Stimulated activated CD4-positive, alpha-beta T cell treated with anti-CD3 and anti-CD28 coated beads, Interleukin-15, amount 100 ng/mL, for 1 hour (primary cell): ENCODE measurements around the gene FUT7.

Experiments
- DNase-seq, 2 donors: peaks; one replicate each; pipeline ENCODE4 v3.0.0-alpha.2; 2020; ENCODE audit warnings: low read depth in 1 of 2, low spot score in 1 of 2

The FUT7 gene

GRCh38 chr9:137019891-137020683 is 11.8 kb downstream of the FUT7 start:
- DNase-seq, result no peak

- DNase-seq, result no peak
These were observed 12.9 kb downstream of the FUT7 start for GRCh38 chr9:137018761-137019559.

GRCh38 chr9:137017791-137018497 is 13.9 kb downstream of the FUT7 start:
- DNase-seq, result no peak

- DNase-seq, result no peak
These were observed 14.8 kb downstream of the FUT7 start for GRCh38 chr9:137017071-137017470.

- DNase-seq, result no peak
These were observed 15.5 kb downstream of the FUT7 start for GRCh38 chr9:137016436-137016835.

GRCh38 chr9:137015976-137016375 is 15.9 kb downstream of the FUT7 start:
- DNase-seq, result no peak

- no peak for DNase-seq
These were observed 16.4 kb downstream of the FUT7 start for GRCh38 chr9:137015540-137015930.

GRCh38 chr9:137014776-137015539 is 16.9 kb downstream of the FUT7 start:
- no peak for DNase-seq

- no peak for DNase-seq
These were observed 17.7 kb downstream of the FUT7 start for GRCh38 chr9:137014166-137014565.

- no peak for DNase-seq
These were observed 18.3 kb downstream of the FUT7 start for GRCh38 chr9:137013571-137013940.

- no peak for DNase-seq
These were observed 19.0 kb downstream of the FUT7 start for GRCh38 chr9:137012694-137013570.

- no peak for DNase-seq
These were observed 19.8 kb downstream of the FUT7 start for GRCh38 chr9:137011907-137012675.

- DNase-seq, result no peak
These were observed 20.7 kb downstream of the FUT7 start for GRCh38 chr9:137011156-137011555.

- no peak for DNase-seq
These were observed 21.8 kb downstream of the FUT7 start for GRCh38 chr9:137009938-137010732.

GRCh38 chr9:137009217-137009616 is 22.7 kb downstream of the FUT7 start:
- no peak for DNase-seq

GRCh38 chr9:137008312-137008711 is 23.6 kb downstream of the FUT7 start:
- DNase-seq, result no peak

- DNase-seq, result no peak
These were observed 24.0 kb downstream of the FUT7 start for GRCh38 chr9:137007816-137008270.

- DNase-seq, result no peak
These were observed 24.6 kb downstream of the FUT7 start for GRCh38 chr9:137007108-137007815.
